Astrocyte (in vitro differentiated cells and primary cell): ENCODE data around the gene ADRB1.

Source experiments
- CTCF ChIP-seq: IDR thresholded peaks from 2 replicates; pipeline ENCODE4 v1.5.1; 2011; ENCODE audit warnings: low read depth, mild to moderate bottlenecking, inconsistent platforms, low read length, moderate library complexity; ENCODE audit not compliant: insufficient read depth
- EZH2 ChIP-seq: IDR thresholded peaks from 2 replicates; pipeline ENCODE4 v1.6.1; 2012; ENCODE audit warnings: mild to moderate bottlenecking, low read length, inconsistent platforms; ENCODE audit not compliant: insufficient read depth

- TF ChIP-seq CTCF (no peak), EZH2 (no peak)
These were observed 51.1 kb downstream of the ADRB1 start for GRCh38 chr10:114094795-114095194.
